ENCODE results near the gene BRINP3. TPM values are rescaled to one million over a fixed set of nuclear protein-coding genes. Genes with fewer than 3 reads are reported as not detected.

BRINP3 gene
- total RNA-seq, 1 donor from 2014 or later: 2.1 TPM

DNA sequence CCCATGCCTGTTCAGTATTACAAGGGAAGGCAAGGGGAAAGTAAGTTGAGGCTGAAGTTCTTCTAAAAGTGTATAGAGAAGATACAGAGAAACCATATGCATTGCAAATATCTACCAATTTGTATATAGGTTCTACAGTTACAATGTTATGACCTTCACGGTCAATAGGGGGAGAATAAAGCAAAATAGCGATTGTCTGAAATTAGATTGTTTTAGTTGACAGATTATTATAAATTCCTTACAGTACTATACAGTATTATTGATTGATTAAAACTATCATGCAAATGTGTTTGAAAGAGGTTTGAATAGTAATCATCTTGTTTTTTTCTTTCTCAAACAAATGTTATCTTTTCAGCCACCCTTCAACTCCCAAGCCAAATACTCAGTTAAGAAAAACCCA, 13.7 kb upstream of the BRINP3 start:
- Histone ChIP-seq H3K36me3 (no peaks in the 10 kb centered on the region), H3K27me3 (ENCODE audit: low read depth) (no peaks in the 10 kb centered on the region), H3K4me1 (no peaks in the 10 kb centered on the region), H3K4me3 (no peak overlapping the region), H3K9me3 (no peaks in the 10 kb centered on the region), H3K27ac (no peak overlapping the region)
- TF ChIP-seq, protein P1, sequence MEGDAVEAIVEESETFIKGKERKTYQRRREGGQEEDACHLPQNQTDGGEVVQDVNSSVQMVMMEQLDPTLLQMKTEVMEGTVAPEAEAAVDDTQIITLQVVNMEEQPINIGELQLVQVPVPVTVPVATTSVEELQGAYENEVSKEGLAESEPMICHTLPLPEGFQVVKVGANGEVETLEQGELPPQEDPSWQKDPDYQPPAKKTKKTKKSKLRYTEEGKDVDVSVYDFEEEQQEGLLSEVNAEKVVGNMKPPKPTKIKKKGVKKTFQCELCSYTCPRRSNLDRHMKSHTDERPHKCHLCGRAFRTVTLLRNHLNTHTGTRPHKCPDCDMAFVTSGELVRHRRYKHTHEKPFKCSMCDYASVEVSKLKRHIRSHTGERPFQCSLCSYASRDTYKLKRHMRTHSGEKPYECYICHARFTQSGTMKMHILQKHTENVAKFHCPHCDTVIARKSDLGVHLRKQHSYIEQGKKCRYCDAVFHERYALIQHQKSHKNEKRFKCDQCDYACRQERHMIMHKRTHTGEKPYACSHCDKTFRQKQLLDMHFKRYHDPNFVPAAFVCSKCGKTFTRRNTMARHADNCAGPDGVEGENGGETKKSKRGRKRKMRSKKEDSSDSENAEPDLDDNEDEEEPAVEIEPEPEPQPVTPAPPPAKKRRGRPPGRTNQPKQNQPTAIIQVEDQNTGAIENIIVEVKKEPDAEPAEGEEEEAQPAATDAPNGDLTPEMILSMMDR (IDR thresholded peaks at IDR 0.05): no peak
- intact Hi-C loops (cut with DNase I): no loop called here
- no peak for ATAC-seq
- no peak for DNase-seq

- no peaks in the 10 kb centered on the region for H3K36me3 ChIP-seq
- ATAC-seq (no peak), DNase-seq (no peak)
- no peak overlapping the region for H3K4me3 ChIP-seq
- H3K27me3 ChIP-seq (ENCODE audit: low read depth): peaks cover 8% of the 10 kb centered on the region
- H3K27ac ChIP-seq: no peak overlapping the region
- intact Hi-C loops (cut with DNase I): no loop called here
- H3K4me1 ChIP-seq: no peaks in the 10 kb centered on the region
- H3K9me3 ChIP-seq: no peaks in the 10 kb centered on the region
- TF ChIP-seq, protein P1 (IDR thresholded peaks at IDR 0.05): no peak
Measured at GRCh38 chr1:190484045-190484444, 6.4 kb upstream of the BRINP3 start.

DNA sequence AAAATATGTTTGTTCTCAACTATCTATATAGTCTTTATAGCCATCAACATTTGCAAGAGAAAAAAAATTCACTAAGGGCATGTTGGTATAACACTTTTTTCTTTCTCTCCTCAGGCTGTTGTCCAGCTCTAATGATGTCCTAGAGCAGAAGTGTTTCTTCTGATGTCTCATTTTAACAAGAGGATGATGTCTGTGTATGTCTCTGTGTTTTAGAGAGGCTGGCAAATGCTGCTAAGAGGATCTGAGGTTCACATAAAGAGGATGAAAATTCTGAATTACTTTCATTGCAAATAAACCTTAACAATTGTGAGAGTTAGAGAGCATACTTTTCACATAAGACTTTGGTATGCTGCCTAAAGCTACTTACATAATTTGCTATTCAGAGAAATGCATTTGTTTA, 2.6 kb upstream of the BRINP3 start:
- no peaks in the 10 kb centered on the region for H3K4me1 ChIP-seq
- H3K4me3 ChIP-seq: no peak overlapping the region
- H3K9me3 ChIP-seq: no peaks in the 10 kb centered on the region
- no peak for ATAC-seq
- H3K27ac ChIP-seq: no peak overlapping the region
- H3K36me3 ChIP-seq: no peaks in the 10 kb centered on the region
- H3K27me3 ChIP-seq (ENCODE audit: low read depth): peaks cover 35% of the 10 kb centered on the region
- intact Hi-C loops (cut with DNase I): no loop called here
- TF ChIP-seq, protein P1 (IDR thresholded peaks at IDR 0.05): no peak
- no peak for DNase-seq

DNA sequence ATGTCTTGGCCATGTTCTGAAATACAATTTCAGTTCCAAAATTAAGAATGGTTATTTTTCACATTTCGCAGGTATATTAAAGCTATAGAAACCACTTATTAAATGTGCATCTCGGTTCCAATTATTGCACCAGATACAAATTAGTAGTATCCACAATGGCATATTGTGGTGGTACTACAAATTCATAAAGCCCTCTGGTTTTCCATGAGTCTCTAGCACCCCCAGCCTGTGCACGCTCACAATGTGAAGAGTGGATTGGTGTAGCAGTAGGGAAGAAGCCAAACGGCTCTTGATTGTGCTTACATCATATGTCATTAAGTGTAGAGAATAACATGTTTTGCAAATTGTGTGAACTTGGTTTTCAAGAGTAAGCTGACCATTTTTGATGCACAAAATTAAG, 1.9 kb upstream of the BRINP3 start:
- intact Hi-C loops (cut with DNase I): no loop called here
- Histone ChIP-seq H3K36me3 (no peaks in the 10 kb centered on the region), H3K4me3 (no peak overlapping the region), H3K4me1 (no peaks in the 10 kb centered on the region), H3K9me3 (no peaks in the 10 kb centered on the region), H3K27me3 (ENCODE audit: low read depth) (peaks cover 39% of the 10 kb centered on the region), H3K27ac (no peak overlapping the region)
- no peak for DNase-seq
- TF ChIP-seq, protein P1 (IDR thresholded peaks at IDR 0.05): no peak
- ATAC-seq: no peak

DNA sequence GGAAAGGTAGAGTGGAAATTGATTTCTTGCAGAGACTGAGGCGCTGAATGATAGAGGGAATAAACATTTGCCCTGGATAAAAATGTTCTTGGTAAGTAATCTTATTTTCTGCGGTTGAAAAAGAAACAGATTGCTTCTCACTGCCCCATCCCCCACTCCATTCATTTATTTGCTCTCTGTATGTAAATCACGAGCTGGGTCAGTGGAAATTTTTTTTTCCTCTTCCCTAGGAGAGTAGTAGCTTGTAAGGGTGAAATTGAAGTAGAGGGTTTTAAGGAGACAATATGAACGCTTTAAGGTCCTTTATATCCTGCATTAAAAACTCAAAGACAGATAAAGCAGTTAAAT, 1.4 kb upstream of the BRINP3 start:
- ATAC-seq: peak in 1 of 2 donors; percentile 25
- intact Hi-C loops (cut with DNase I): no loop called here
- DNase-seq: no peak
- H3K27me3 ChIP-seq (ENCODE audit: low read depth): peaks cover 42% of the 10 kb centered on the region
- no peaks in the 10 kb centered on the region for H3K9me3 ChIP-seq
- H3K4me3 ChIP-seq: peak overlapping the region; percentile 37
- TF ChIP-seq, protein P1 (IDR thresholded peaks at IDR 0.05): no peak
- no peaks in the 10 kb centered on the region for H3K36me3 ChIP-seq
- H3K27ac ChIP-seq: no peak overlapping the region
- H3K4me1 ChIP-seq: no peaks in the 10 kb centered on the region
